Large intestine (tissue), 3 donors: Measurements from ENCODE around the gene SMIM10L1. TPM values are rescaled to one million over a fixed set of nuclear protein-coding genes. Genes with fewer than 3 reads are reported as not detected.

Experiments used
- DNase-seq, 2 donors: peaks; one replicate each; pipeline versions ENCODE4 v3.0.0 to v3.0.0-alpha.2; 2013
- H3K27ac ChIP-seq: one replicate; pipeline ENCODE4 v1.5.1; 2013; ENCODE audit warnings: low read length
- H3K27me3 ChIP-seq: 2 replicates; pipeline ENCODE4 v1.6.1; 2013; ENCODE audit warnings: low read length; ENCODE audit not compliant: control insufficient read depth, insufficient read depth
- H3K36me3 ChIP-seq: 2 replicates; pipeline ENCODE4 v1.6.1; 2013; ENCODE audit warnings: low read length; ENCODE audit not compliant: control insufficient read depth, insufficient read depth
- H3K4me1 ChIP-seq: one replicate; pipeline ENCODE4 v1.6.1; 2013; ENCODE audit warnings: low read length; ENCODE audit not compliant: control insufficient read depth, insufficient read depth
- H3K4me3 ChIP-seq: one replicate; pipeline ENCODE4 v1.5.1; 2013; ENCODE audit warnings: low read length
- H3K9me3 ChIP-seq: one replicate; pipeline ENCODE4 v1.6.1; 2013; ENCODE audit warnings: mild to moderate bottlenecking, low read depth, low read length, moderate library complexity; ENCODE audit not compliant: control insufficient read depth
- WGBS: methylation state at CpG from one replicate; pipeline ENCODE4 v1.1.5; 2013; ENCODE audit warnings: low lambda C conversion rate; ENCODE audit not compliant: insufficient coverage; 5-methylcytosine and 5-hydroxymethylcytosine counted together
- polyA plus RNA-seq: library from polyadenylated mRNA; unstranded; fragments of 120-200 nt; gene quantifications from one replicate; pipeline ENCODE4 v1.2.1, GENCODE V29; 2013

The SMIM10L1 gene
- polyA plus RNA-seq, 1 donor, result 13.2 TPM

DNA sequence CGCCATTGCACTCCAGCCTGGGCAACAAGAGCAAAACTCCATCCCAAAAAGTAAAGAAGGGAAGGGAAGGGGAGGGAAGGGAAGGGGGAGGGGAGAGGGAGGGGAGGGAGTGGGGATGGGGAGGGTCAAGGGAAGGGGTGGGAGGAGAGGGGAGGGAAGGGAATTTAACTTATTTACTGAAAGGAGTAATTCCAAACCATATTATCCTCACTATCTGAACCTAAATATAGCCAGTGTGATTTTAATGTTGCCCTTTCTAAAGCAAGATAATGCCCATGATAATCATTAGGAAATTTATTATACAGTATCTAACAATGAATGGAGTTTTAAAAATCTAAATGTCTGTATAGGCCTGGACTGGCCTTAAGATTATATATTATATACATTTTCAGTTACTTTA is 7.3 kb downstream of the SMIM10L1 start:
- H3K4me3 ChIP-seq, result no peak overlapping the region
- no peak overlapping the region for H3K27ac ChIP-seq
- H3K36me3 ChIP-seq, result no peaks in the 10 kb centered on the region
- no peaks in the 10 kb centered on the region for H3K27me3 ChIP-seq
- no CpG with 5 or more reads among the region's 1 CpG for WGBS
- H3K9me3 ChIP-seq, result no peaks in the 10 kb centered on the region
- H3K4me1 ChIP-seq, result no peaks in the 10 kb centered on the region
- no peak for DNase-seq

DNA sequence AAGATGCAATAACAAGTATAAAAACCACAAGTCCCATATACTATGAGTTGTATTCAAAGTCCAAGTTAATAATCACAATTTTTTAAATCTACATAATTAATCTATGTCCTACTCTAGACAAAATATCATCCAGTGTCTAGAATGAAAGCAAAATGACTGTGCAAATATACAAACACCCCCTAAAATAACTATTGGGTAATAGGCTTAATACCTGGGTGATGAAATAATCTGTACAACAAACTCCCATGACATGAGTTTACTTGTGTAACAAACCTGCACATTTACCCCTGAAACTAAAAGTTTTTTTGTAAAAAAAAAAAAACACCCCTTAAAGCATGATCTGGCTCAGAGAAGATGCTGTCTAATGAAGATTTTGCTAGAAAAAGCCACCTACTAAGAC is 11.5 kb downstream of the SMIM10L1 start:
- Histone ChIP-seq H3K27me3 (no peaks in the 10 kb centered on the region), H3K36me3 (no peaks in the 10 kb centered on the region), H3K9me3 (no peaks in the 10 kb centered on the region), H3K4me3 (no peak overlapping the region), H3K4me1 (no peaks in the 10 kb centered on the region), H3K27ac (no peak overlapping the region)
- DNase-seq, result no peak

DNA sequence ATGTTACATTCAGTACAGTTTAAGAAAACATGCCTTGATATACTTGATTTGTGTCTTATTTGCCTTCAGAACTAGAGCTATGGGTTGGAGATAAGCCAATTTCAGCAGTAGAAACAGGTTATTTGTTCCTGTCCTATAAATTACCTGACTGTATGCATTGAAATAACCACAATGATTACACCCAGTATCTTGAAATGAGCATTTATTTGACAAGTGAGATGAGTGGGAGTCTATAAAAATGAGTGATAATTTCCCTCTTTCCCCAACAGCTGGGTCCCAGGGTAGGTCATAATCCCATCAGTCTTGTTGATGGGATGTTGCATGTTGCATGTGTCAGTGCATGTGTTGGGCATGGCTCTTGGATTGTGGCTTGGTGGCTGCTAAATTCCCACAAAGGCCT is 12.0 kb downstream of the SMIM10L1 start:
- no peaks in the 10 kb centered on the region for H3K27me3 ChIP-seq
- H3K4me3 ChIP-seq, result no peak overlapping the region
- no peaks in the 10 kb centered on the region for H3K9me3 ChIP-seq
- no peak for DNase-seq
- no peak overlapping the region for H3K27ac ChIP-seq
- no peaks in the 10 kb centered on the region for H3K4me1 ChIP-seq
- no peaks in the 10 kb centered on the region for H3K36me3 ChIP-seq

DNA sequence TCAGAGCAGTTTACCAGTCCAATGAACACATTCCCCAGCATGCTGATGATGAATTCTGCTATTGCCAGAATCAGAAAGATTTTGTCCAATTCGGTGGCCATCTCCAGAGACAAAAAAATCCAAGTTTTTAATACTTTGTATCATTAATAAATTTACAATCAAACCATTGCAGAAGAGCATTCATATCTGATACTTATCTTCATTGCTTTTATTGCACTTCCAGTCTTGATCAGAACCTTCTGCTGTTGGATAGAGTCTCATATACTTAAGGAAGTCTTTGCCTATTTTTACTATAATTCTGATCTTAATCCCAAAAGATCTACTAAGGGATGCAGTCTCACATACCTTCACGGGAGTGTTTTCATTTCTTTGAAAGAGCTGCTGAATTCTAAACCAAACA is 15.8 kb downstream of the SMIM10L1 start, which contains the start of gene TAS2R42:
TSS of gene TAS2R42 (minus strand) at position 101 of the 400 bp plus-strand sequence. CDS start at position 101, 0 bp downstream.
- 71% methylated on average over 1 of the region's 2 CpGs for WGBS
- Histone ChIP-seq H3K27me3 (no peaks in the 10 kb centered on the region), H3K36me3 (no peaks in the 10 kb centered on the region), H3K4me1 (no peaks in the 10 kb centered on the region), H3K9me3 (no peaks in the 10 kb centered on the region), H3K27ac (no peak within 1 kb of the TSS), H3K4me3 (no peak within 1 kb of the TSS)
- DNase-seq, result no peak

DNA sequence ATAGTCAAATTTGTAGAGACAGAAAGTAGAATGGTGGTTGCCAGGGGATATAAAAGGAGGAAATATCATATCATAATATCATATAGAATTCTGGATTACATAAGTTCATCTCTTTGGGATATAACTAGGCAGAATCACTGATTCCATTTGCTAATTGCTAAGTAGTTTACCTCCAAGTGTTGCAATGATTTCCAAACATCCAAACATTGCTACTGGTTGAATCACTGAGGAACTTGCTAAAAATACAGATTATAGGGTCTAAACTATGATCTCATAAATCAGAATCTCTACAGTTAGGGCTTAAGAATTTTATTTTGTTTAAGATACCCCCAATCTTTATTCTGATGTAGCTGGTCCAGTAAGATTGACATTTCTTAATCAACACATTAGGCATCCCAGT is 31.8 kb downstream of the SMIM10L1 start:
- Histone ChIP-seq H3K27ac (no peak overlapping the region), H3K27me3 (no peaks in the 10 kb centered on the region), H3K4me1 (no peaks in the 10 kb centered on the region), H3K36me3 (no peaks in the 10 kb centered on the region), H3K9me3 (no peaks in the 10 kb centered on the region), H3K4me3 (no peak overlapping the region)
- no peak for DNase-seq

DNA sequence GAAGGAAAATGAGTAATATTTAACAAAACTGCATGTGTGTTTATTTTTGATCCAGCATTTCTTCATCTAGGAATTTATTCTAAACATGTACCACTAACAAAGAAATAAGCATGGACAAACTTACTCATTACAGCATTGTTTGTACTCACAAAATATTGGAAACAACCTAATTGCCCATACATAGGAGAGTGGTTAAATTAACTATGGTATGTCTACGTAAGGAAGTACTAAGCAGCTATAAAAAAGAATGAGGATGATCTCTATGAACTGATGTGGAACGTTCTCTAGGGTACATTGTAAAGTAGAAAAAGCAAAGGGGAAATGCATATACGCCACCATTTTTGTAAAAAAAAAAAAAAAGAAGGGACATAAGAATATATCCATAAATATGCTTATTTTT is 33.2 kb downstream of the SMIM10L1 start:
- Histone ChIP-seq H3K4me3 (no peak overlapping the region), H3K4me1 (no peaks in the 10 kb centered on the region), H3K27ac (no peak overlapping the region), H3K36me3 (no peaks in the 10 kb centered on the region), H3K9me3 (no peaks in the 10 kb centered on the region), H3K27me3 (no peaks in the 10 kb centered on the region)
- 86% methylated on average over 3 of the region's 3 CpGs for WGBS
- DNase-seq, result no peak

DNA sequence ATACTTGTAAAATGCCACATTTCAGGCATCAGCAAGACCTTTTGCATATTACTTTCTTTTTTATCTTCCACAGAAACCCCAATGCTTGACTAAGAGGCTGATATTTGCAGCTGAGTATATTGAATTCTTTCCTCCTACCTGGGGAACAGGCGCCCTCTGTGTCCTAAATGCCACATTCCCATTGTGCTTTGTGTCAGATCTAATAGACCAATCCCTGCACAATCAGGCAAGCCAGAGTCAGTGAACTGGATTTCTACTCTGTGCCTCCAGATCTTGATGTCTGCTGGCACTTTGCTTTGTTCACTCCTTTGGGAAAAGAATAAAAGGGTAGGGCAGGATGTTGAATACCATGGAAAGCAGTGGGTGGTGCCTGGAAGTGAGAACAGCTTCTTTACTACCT is 38.1 kb downstream of the SMIM10L1 start:
- no peaks in the 10 kb centered on the region for H3K9me3 ChIP-seq
- no peak overlapping the region for H3K4me3 ChIP-seq
- no peak for DNase-seq
- no peak overlapping the region for H3K27ac ChIP-seq
- H3K36me3 ChIP-seq, result no peaks in the 10 kb centered on the region
- no CpG with 5 or more reads among the region's 1 CpG for WGBS
- H3K27me3 ChIP-seq, result no peaks in the 10 kb centered on the region
- no peaks in the 10 kb centered on the region for H3K4me1 ChIP-seq

Other genes with a start within 250 kb of the SMIM10L1 start
- gene PRH2, start 242.0 kb upstream of the SMIM10L1 start, polyA plus RNA-seq, result 0.55 TPM
- 3.5 TPM for gene TAS2R14, start 231.9 kb upstream of the SMIM10L1 start, polyA plus RNA-seq
- 0.04 TPM for gene TAS2R50, start 184.3 kb upstream of the SMIM10L1 start, polyA plus RNA-seq
- 2.5 TPM for gene TAS2R20, start 172.9 kb upstream of the SMIM10L1 start, polyA plus RNA-seq
- gene TAS2R19, start 148.6 kb upstream of the SMIM10L1 start, polyA plus RNA-seq, result 0.87 TPM
- 0.82 TPM for gene TAS2R31, start 139.8 kb upstream of the SMIM10L1 start, polyA plus RNA-seq
- gene TAS2R46, start 108.9 kb upstream of the SMIM10L1 start, polyA plus RNA-seq, result 0.13 TPM
- gene TAS2R43, start 78.9 kb upstream of the SMIM10L1 start, polyA plus RNA-seq, result 0.48 TPM
- gene TAS2R30, start 36.5 kb upstream of the SMIM10L1 start, polyA plus RNA-seq, result 0.07 TPM
- 0.06 TPM for gene TAS2R42, start 15.7 kb downstream of the SMIM10L1 start, polyA plus RNA-seq
- not detected for gene PRB3, start 98.5 kb downstream of the SMIM10L1 start, polyA plus RNA-seq
- not detected for gene PRB4, start 139.2 kb downstream of the SMIM10L1 start, polyA plus RNA-seq
- gene PRB2, start 224.4 kb downstream of the SMIM10L1 start, polyA plus RNA-seq, result 0.28 TPM